ENCODE measurements around the gene GABARAPL1.

GRCh38 chr12:10205220-10205807, 7.4 kb upstream of the GABARAPL1 start:
- TF ChIP-seq CTCF (conservative IDR thresholded peaks at IDR 0.05; ENCODE audit: low read depth, low read length) (no peak), EZH2 (IDR thresholded peaks at IDR 0.05; ENCODE audit: borderline replicate concordance, low read depth, low read length, poor library complexity, severe bottlenecking) (no peak)

Data from A673 (cell line).